H1 (cell line): ENCODE measurements around the gene PCDHB14. TPM values are rescaled to one million over a fixed set of nuclear protein-coding genes. Genes with fewer than 3 reads are reported as not detected.
"Not testable (repeated sequence)": the region's sequence is repeated elsewhere in the genome, so short reads cannot be mapped to it uniquely, and the experiment has no call there.

Experiments
- CTCF ChIA-PET: fragments of 300-600 bp; sonication (Branson Sonifier 250); formaldehyde crosslinking; loops from one replicate; lab custom pipeline; 2021; ENCODE audit not compliant: partially characterized antibody; lab: Charles Lee
- POLR2A ChIA-PET: fragments of 300-600 bp; sonication (Branson Sonifier 250); formaldehyde crosslinking; loops from one replicate; lab custom pipeline; 2021; ENCODE audit warnings: inconsistent platforms; ENCODE audit not compliant: partially characterized antibody; lab: Charles Lee
- DNase-seq, 2 experiments: peaks; one replicate each; pipeline versions ENCODE4 v3.0.0 to v3.0.0-alpha.2; 2010 to 2022; ENCODE audit warnings: low spot score in 2 of 2, low read depth in 1 of 2, mixed read lengths in 1 of 2
- FAIRE-seq: peaks from 2 replicates; lab custom pipeline; 2011; peaks lifted over from hg19 to GRCh38; lab: Jason Lieb, UNC
- H2AFZ ChIP-seq: 2 replicates; pipeline ENCODE4 v1.8.1; 2012; ENCODE audit warnings: low read length, inconsistent platforms
- H2AK5ac ChIP-seq: 2 replicates; pipeline ENCODE4 v1.6.1; 2013; ENCODE audit warnings: low read depth, low read length
- H2BK120ac ChIP-seq: replicated peaks from 2 replicates; pipeline ENCODE3; 2013; ENCODE audit warnings: low read depth, low read length, inconsistent platforms
- H2BK12ac ChIP-seq: 2 replicates; pipeline ENCODE4 v1.6.1; 2013; ENCODE audit warnings: low read depth, low read length
- H2BK15ac ChIP-seq: 2 replicates; pipeline ENCODE4 v1.6.1; 2013; ENCODE audit warnings: low read length
- H2BK20ac ChIP-seq: 2 replicates; pipeline ENCODE4 v1.6.1; 2013; ENCODE audit warnings: low read length
- H2BK5ac ChIP-seq: 2 replicates; pipeline ENCODE4 v1.6.1; 2013; ENCODE audit warnings: low read depth, low read length
- H3K14ac ChIP-seq: 2 replicates; pipeline ENCODE4 v1.6.1; 2013; ENCODE audit warnings: inconsistent platforms; ENCODE audit not compliant: insufficient read length
- H3K18ac ChIP-seq: 2 replicates; pipeline ENCODE4 v1.6.1; 2013; ENCODE audit warnings: low read length; ENCODE audit errors: extremely low read depth
- H3K23ac ChIP-seq: 2 replicates; pipeline ENCODE4 v1.6.1; 2013; ENCODE audit warnings: inconsistent platforms; ENCODE audit not compliant: insufficient read length
- H3K23me2 ChIP-seq: 2 replicates; pipeline ENCODE4 v1.6.1; 2013; ENCODE audit warnings: low read depth, low read length
- H3K27ac ChIP-seq: 2 replicates; pipeline ENCODE4 v1.6.1; 2011; ENCODE audit warnings: low read depth, low read length, inconsistent platforms
- H3K27me3 ChIP-seq, 4 experiments: replicated peaks in 1 of 4; 1 replicate in 1 of 4; 2 replicates in 3 of 4; pipeline versions ENCODE4 v1.6.1 to v1.8.1; 2011 to 2013; ENCODE audit warnings: low read length in 3 of 4, mild to moderate bottlenecking in 3 of 4, inconsistent platforms in 2 of 4, mixed read lengths in 2 of 4, moderate library complexity in 1 of 4; ENCODE audit not compliant: control insufficient read depth in 3 of 4, insufficient read depth in 3 of 4; ENCODE audit errors: extremely low read depth in 1 of 4
- H3K36me3 ChIP-seq, 4 experiments: 2 replicates each; pipeline versions ENCODE4 v1.6.1 to v1.8.1; 2011 to 2013; ENCODE audit warnings: mild to moderate bottlenecking in 4 of 4, low read length in 3 of 4, moderate library complexity in 2 of 4, control low read depth in 1 of 4, inconsistent platforms in 1 of 4; ENCODE audit not compliant: insufficient read depth in 4 of 4, control insufficient read depth in 2 of 4
- H3K4ac ChIP-seq: replicated peaks from 2 replicates; pipeline ENCODE3; 2013; ENCODE audit warnings: low read length, low read depth, mixed read lengths, inconsistent platforms; ENCODE audit not compliant: insufficient read length
- H3K4me1 ChIP-seq, 4 experiments: replicated peaks in 1 of 4; 1 replicate in 1 of 4; 2 replicates in 3 of 4; pipeline versions ENCODE4 v1.6.1 to v1.8.1; 2011 to 2013; ENCODE audit warnings: low read length in 3 of 4, inconsistent platforms in 2 of 4, mixed read lengths in 1 of 4; ENCODE audit not compliant: insufficient read depth in 4 of 4, control insufficient read depth in 3 of 4
- H3K4me2 ChIP-seq, 2 experiments: 2 replicates each; pipeline versions ENCODE4 v1.6.1 to v1.8.1; 2011 to 2013; ENCODE audit warnings: low read depth in 2 of 2, low read length in 2 of 2, control low read depth in 1 of 2, inconsistent platforms in 1 of 2, mild to moderate bottlenecking in 1 of 2; ENCODE audit not compliant: insufficient read depth in 1 of 2
- H3K4me3 ChIP-seq, 4 experiments: fragments of 200-600, 300-600 bp in 1 of 4; sonication (generic), shearing (Covaris generic), sonication (Bioruptor Twin) in 1 of 4; 2 replicates each; pipeline versions ENCODE4 v1.5.1 to v1.8.1; 2011 to 2016; ENCODE audit warnings: low read length in 4 of 4, low read depth in 3 of 4, control low read depth in 2 of 4, inconsistent platforms in 2 of 4, mild to moderate bottlenecking in 2 of 4, mixed read lengths in 1 of 4, moderate library complexity in 1 of 4; ENCODE audit not compliant: insufficient read depth in 2 of 4; ENCODE audit errors: extremely low read depth in 1 of 4
- H3K56ac ChIP-seq: replicated peaks from 2 replicates; pipeline ENCODE3; 2013; ENCODE audit warnings: low read depth, mild to moderate bottlenecking, mixed read lengths, low read length, inconsistent platforms; ENCODE audit not compliant: insufficient read length
- H3K79me1 ChIP-seq: 2 replicates; pipeline ENCODE4 v1.6.1; 2013; ENCODE audit warnings: low read depth, low read length, control low read depth
- H3K79me2 ChIP-seq, 2 experiments: 2 replicates each; pipeline versions ENCODE4 v1.6.1 to v1.8.1; 2012 to 2013; ENCODE audit warnings: low read length in 2 of 2, mild to moderate bottlenecking in 2 of 2, inconsistent platforms in 1 of 2; ENCODE audit not compliant: insufficient read depth in 2 of 2, control insufficient read depth in 1 of 2
- H3K9ac ChIP-seq, 4 experiments: replicated peaks in 1 of 4; 1 replicate in 1 of 4; 2 replicates in 3 of 4; pipeline versions ENCODE4 v1.6.1 to v1.8.1; 2011 to 2013; ENCODE audit warnings: low read depth in 3 of 4, low read length in 3 of 4, control low read depth in 2 of 4, mild to moderate bottlenecking in 2 of 4, moderate library complexity in 2 of 4, inconsistent platforms in 1 of 4; ENCODE audit errors: extremely low read depth in 1 of 4
- H3K9me3 ChIP-seq, 2 experiments: 2 replicates each; pipeline versions ENCODE4 v1.6.1 to v1.8.1; 2012 to 2013; ENCODE audit warnings: mild to moderate bottlenecking in 2 of 2, moderate library complexity in 2 of 2, control low read depth in 1 of 2, inconsistent platforms in 1 of 2, low read depth in 1 of 2, low read length in 1 of 2, mixed read lengths in 1 of 2; ENCODE audit not compliant: insufficient read depth in 2 of 2
- H4K20me1 ChIP-seq, 2 experiments: replicated peaks in 1 of 2; 2 replicates each; pipeline versions ENCODE3 to v1.8.1; 2011 to 2013; ENCODE audit warnings: inconsistent platforms in 2 of 2, low read length in 2 of 2, mild to moderate bottlenecking in 1 of 2; ENCODE audit not compliant: insufficient read depth in 2 of 2, control insufficient read depth in 1 of 2
- H4K5ac ChIP-seq: 2 replicates; pipeline ENCODE4 v1.6.1; 2013; ENCODE audit warnings: low read length, low read depth, mixed read lengths, inconsistent platforms; ENCODE audit not compliant: insufficient read length
- H4K8ac ChIP-seq: 2 replicates; pipeline ENCODE4 v1.8.0; 2013; ENCODE audit warnings: mild to moderate bottlenecking, moderate library complexity, low read length, inconsistent platforms; ENCODE audit not compliant: insufficient read depth; ENCODE audit errors: extremely low read depth
- H4K91ac ChIP-seq: replicated peaks from 2 replicates; pipeline ENCODE3; 2013; ENCODE audit warnings: low read length, mixed read lengths, inconsistent platforms; ENCODE audit not compliant: insufficient read length
- WGBS, 2 experiments: shearing (Covaris generic) in 1 of 2; methylation state at CpG; one replicate each; pipeline versions ENCODE4 v1.1.6 to v1.1.7; 2013 to 2015; ENCODE audit warnings: low lambda C conversion rate in 2 of 2, mixed read lengths in 2 of 2, inconsistent platforms in 1 of 2, low coverage in 1 of 2, missing lambda C conversion rate in 1 of 2; ENCODE audit not compliant: insufficient replicate concordance in 2 of 2, insufficient coverage in 1 of 2, insufficient read length in 1 of 2; ENCODE audit errors: extremely low coverage in 1 of 2, missing lambda C conversion rate in 1 of 2; 5-methylcytosine and 5-hydroxymethylcytosine counted together
- polyA plus RNA-seq, 7 experiments: library from polyadenylated mRNA; depleted of rRNA in 3 of 7; stranded (reverse) in 5 of 7; unstranded in 2 of 7; fragments of >200 nt in 5 of 7; fragments of 200-250 nt in 2 of 7; gene quantifications; 1 replicate in 5 of 7; 2 replicates in 1 of 7; 4 replicates in 1 of 7; pipeline versions ENCODE4 v1.2.1 to v1.2.3, GENCODE V29; 2011 to 2013; ENCODE audit warnings: missing spikeins in 2 of 7, mixed read lengths in 2 of 7
- total RNA-seq: library from RNA; stranded (reverse); fragmentation: NEBNext Ultra II Directional; extraction: Animal tissue kit (Norgen Biotek cat#: 25700); gene quantifications from 2 replicates; pipeline ENCODE4 v1.2.1, GENCODE V29; 2021

Gene PCDHB14
- total and polyA plus RNA-seq, 2 of the 8 experiments (the other 6 are each of a cell fraction or from before 2014, with no cell fraction given): 2.7 TPM

GRCh38 chr5:141216035-141216434 lies 7.1 kb upstream of the PCDHB14 start:
- H4K91ac ChIP-seq, H4K5ac ChIP-seq, H2BK5ac ChIP-seq, H2BK120ac ChIP-seq, H3K79me1 ChIP-seq, H2AFZ ChIP-seq, H3K23ac ChIP-seq, H3K27me3 ChIP-seq, H2BK15ac ChIP-seq, H3K79me2 ChIP-seq, H2BK20ac ChIP-seq, H3K4me1 ChIP-seq, H3K4ac ChIP-seq, H3K14ac ChIP-seq, FAIRE-seq, H3K27ac ChIP-seq, H3K4me2 ChIP-seq, H3K18ac ChIP-seq, DNase-seq, POLR2A ChIA-PET, H3K23me2 ChIP-seq, H2AK5ac ChIP-seq, H2BK12ac ChIP-seq, H3K56ac ChIP-seq, H3K36me3 ChIP-seq, H3K9ac ChIP-seq, H4K8ac ChIP-seq, H4K20me1 ChIP-seq, H3K4me3 ChIP-seq: not testable (repeated sequence)
- CTCF ChIA-PET: interaction anchor here (1.1 to 2.8 kb wide), 5 partner anchors 13 to 298 kb away, joined by 3 to 13 read pairs (median 3); partner anchors contain the start of genes PCDHB11, PCDHB15 and PCDHGB1
- H3K9me3 ChIP-seq: peaks cover 7 to 16% of the 10 kb centered on the region in 2 experiments; a peak in 3 of 4 replicates
- 90% methylated on average over 11 of the region's 26 CpGs; no CpG with 5 or more reads in 1 of the 2 experiments for WGBS, 2 experiments

DNA sequence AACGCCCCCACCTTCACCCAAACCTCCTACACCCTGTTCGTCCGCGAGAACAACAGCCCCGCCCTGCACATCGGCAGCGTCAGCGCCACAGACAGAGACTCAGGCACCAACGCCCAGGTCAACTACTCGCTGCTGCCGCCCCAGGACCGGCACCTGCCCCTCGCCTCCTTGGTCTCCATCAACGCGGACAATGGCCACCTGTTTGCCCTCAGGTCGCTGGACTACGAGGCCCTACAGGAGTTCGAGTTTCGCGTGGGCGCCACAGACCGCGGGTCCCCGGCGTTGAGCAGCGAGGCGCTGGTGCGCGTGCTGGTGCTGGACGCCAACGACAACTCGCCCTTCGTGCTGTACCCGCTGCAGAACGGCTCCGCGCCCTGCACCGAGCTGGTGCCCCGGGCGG lies 1.7 kb downstream of the PCDHB14 start:
- H3K23me2 ChIP-seq, H3K14ac ChIP-seq, H2BK120ac ChIP-seq, H2BK20ac ChIP-seq, H3K79me1 ChIP-seq, H3K36me3 ChIP-seq, FAIRE-seq, H3K79me2 ChIP-seq, H3K9me3 ChIP-seq, H3K27me3 ChIP-seq, H3K4me2 ChIP-seq, H3K4me1 ChIP-seq, H3K56ac ChIP-seq, POLR2A ChIA-PET, H3K9ac ChIP-seq, H4K5ac ChIP-seq, H2BK15ac ChIP-seq, H3K4ac ChIP-seq, DNase-seq, H2BK12ac ChIP-seq, H4K20me1 ChIP-seq, H4K8ac ChIP-seq, H3K18ac ChIP-seq, H3K27ac ChIP-seq, H4K91ac ChIP-seq, H2BK5ac ChIP-seq, H3K23ac ChIP-seq, H2AFZ ChIP-seq, H3K4me3 ChIP-seq, H2AK5ac ChIP-seq: not testable (repeated sequence)
- WGBS, 2 experiments: 97% methylated on average over 25 of the region's 40 CpGs; no CpG with 5 or more reads in 1 of the 2 experiments
- CTCF ChIA-PET: interaction anchor here (1.1 to 3.6 kb wide), 12 partner anchors 8 to 339 kb away, joined by 3 to 43 read pairs (median 19); partner anchors contain the start of genes PCDHB11, PCDHB13, PCDHB16 and PCDHB2
